ENCODE measurements around the gene MEF2A. TPM values are rescaled to one million over a fixed set of nuclear protein-coding genes. Genes with fewer than 3 reads are reported as not detected.
"Not testable (repeated sequence)": the region's sequence is repeated elsewhere in the genome, so short reads cannot be mapped to it uniquely, and the experiment has no call there.

Gene MEF2A
- total RNA-seq, 4 donors from 2014 or later: 16.9 to 47.5 (median 24.3) TPM

DNA sequence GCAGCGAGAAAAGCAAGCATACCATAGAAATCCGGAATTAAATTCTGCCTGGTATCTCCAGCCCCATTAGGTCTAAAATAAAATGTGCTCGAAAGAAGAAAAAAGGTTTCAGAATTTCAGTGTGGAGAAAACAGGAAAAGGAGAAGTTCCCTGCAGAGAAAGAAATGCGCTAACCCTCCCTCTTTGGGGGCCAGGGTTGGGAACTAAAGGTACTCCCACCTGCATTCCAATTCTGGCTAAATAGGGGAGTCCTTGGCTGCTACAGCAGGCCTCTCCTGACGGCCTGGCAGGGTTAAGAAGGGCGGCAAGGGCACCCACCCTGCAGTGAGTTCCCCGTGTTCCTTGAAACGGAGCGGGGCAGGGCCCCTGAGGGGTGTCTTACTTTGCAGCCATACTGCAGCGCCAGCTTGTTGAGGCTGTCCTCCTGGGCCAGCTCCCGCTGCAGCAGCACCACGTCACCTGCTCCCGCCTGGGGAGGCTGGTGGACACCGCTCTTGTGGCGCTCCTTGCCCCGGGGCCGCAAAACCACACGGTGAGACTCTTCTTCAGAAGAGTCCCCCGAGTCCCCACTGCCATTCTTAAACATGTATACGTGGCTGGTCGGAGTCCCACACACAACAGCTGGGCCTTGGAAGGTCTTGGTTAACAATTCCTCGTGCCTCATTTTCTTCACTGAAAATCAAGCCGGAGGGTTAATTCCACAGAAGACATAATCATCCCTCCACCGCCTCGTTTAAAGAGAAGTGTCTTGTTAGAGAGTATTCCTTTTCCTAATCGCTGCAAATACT, 165.7 kb downstream of the MEF2A start:
- intact Hi-C loops (cut with DNase I): no loop called here
- Histone ChIP-seq H3K27ac (peak overlapping the region; percentile 85 to 100 (median 96)), H3K9me3 (no peaks in the 10 kb centered on the region), H3K27me3 (no peaks in the 10 kb centered on the region), H3K36me3 (peaks cover 0 to 30% (median 13%) of the 10 kb centered on the region in 3 donors), H3K4me3 (peak overlapping the region in 2 of 4 donors; percentile 88 to 95), H3K4me1 (peaks cover 5 to 42% (median 18%) of the 10 kb centered on the region in 3 donors)
- DNase-seq: no peak
- TF ChIP-seq CTCF (IDR thresholded peaks at IDR 0.05) (no peak), POLR2A (IDR thresholded peaks at IDR 0.05) (no peak)
- 60 to 65% methylated on average over 14 to 24 of the region's 26 CpGs for WGBS, 2 donors

DNA sequence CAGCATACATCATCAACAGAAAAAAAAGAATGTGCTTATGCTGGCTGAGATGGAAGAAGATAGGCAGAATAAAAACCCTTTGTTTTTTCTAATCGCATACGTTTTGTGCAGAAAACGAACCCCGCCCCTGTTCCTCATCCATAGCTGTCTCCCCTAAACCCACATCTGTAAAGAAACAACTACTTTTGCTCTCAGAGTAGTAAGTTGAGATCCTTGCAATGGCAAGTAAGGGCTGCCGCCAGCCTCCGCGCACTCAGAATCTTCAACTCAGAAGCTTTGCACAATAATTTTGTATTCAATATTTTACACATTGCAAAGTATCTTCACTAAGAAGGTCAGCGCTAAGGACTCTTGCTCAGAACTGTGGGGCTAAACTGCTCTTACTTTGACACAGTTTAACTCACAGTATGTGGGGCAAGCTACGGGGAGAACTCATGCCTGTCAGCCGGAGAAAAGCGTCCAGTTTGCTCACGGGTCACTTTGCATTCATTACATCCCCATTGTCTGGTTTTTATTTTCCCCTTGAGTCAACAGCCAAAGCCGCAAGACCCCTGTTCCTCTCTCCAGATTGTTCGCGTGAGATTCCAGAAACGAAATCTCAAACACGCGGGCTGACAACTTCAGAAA, 166.5 kb downstream of the MEF2A start:
- 15 to 22% methylated on average over 13 to 16 of the region's 18 CpGs for WGBS, 2 donors
- intact Hi-C loops (cut with DNase I): no loop called here

DNA sequence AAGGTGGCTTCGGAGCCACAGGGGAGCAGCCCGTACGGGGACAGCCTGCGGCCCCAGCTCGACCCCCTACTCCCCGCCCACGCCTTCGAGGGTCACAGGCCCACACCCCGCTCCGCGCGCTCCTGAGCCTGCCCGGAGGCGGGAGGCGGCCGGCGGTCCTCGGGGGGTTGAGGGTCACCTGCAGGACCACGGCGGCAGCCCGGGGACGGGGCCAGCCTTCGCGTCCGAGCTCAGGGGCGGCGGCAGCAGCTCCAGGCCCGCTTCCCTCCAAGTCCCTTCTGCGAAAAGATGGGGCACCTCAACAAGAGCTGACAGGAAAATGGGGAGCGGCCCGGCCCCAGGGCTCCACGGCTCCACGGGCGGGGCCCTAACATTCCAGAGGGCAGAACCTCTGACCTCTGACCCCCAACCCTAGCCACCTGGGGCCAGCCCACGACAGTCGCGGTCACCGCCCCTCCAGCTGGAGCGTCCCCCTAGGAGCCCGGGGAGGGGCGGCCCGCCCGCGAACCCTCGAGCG, 167.0 kb downstream of the MEF2A start:
- intact Hi-C loops (cut with DNase I): no loop called here
- no peak for DNase-seq

More for the DNA sequence above, 166.5 kb downstream of the MEF2A start:
- Histone ChIP-seq H3K36me3 (peaks cover 0 to 26% (median 13%) of the 10 kb centered on the region in 3 donors), H3K4me3 (peak overlapping the region; percentile 86 to 100 (median 92)), H3K4me1 (peaks cover 5 to 42% (median 18%) of the 10 kb centered on the region in 3 donors), H3K27me3 (no peaks in the 10 kb centered on the region), H3K9me3 (no peaks in the 10 kb centered on the region), H3K27ac (peak overlapping the region; percentile 85 to 100 (median 96))
- no peak for DNase-seq
- TF ChIP-seq CTCF (IDR thresholded peaks at IDR 0.05) (peak in 1 of 6 experiments; percentile 2), POLR2A (IDR thresholded peaks at IDR 0.05) (no peak)

GRCh38 chr15:99733268-99734039, 167.7 kb downstream of the MEF2A start, which contains the start of gene LYSMD4:
TSS of gene LYSMD4 (minus strand) at chr15:99733437. CDS start at chr15:99731999, 1,438 bp downstream.
- peak; percentile 90 for DNase-seq
- H3K27me3 ChIP-seq: no peaks in the 10 kb centered on the region
- peak within 1 kb of the TSS; percentile 85 to 100 (median 96) for H3K27ac ChIP-seq
- 0 to 67% methylated on average over 1 to 16 of the region's 69 CpGs for WGBS, 2 donors
- peaks cover 5 to 42% (median 18%) of the 10 kb centered on the region in 3 donors for H3K4me1 ChIP-seq
- TF ChIP-seq CTCF (IDR thresholded peaks at IDR 0.05) (no peak), POLR2A (IDR thresholded peaks at IDR 0.05) (peak in 3 of 4 donors; percentile 70 to 93 (median 72))
- peak within 1 kb of the TSS; percentile 86 to 100 (median 92) for H3K4me3 ChIP-seq
- H3K36me3 ChIP-seq: peaks cover 0 to 14% (median 5%) of the 10 kb centered on the region in 3 donors
- intact Hi-C loops (cut with DNase I): no loop called here
- H3K9me3 ChIP-seq: no peaks in the 10 kb centered on the region

More for the DNA sequence above, 167.0 kb downstream of the MEF2A start:
- Histone ChIP-seq H3K27ac (peak overlapping the region; percentile 85 to 100 (median 96)), H3K4me3 (peak overlapping the region; percentile 86 to 100 (median 92)), H3K4me1 (peaks cover 5 to 42% (median 18%) of the 10 kb centered on the region in 3 donors), H3K27me3 (no peaks in the 10 kb centered on the region), H3K36me3 (peaks cover 0 to 21% (median 11%) of the 10 kb centered on the region in 3 donors), H3K9me3 (no peaks in the 10 kb centered on the region)
- TF ChIP-seq CTCF (IDR thresholded peaks at IDR 0.05): peak in 1 of 6 experiments; percentile 6
- no peak for TF ChIP-seq POLR2A (IDR thresholded peaks at IDR 0.05)
- 0% methylated on average over 2 to 17 of the region's 46 CpGs for WGBS, 2 donors

GRCh38 chr15:99734040-99734291, 168.2 kb downstream of the MEF2A start:
- H3K27ac ChIP-seq: peak overlapping the region; percentile 85 to 100 (median 96)
- 81 to 85% methylated on average over 12 to 13 of the region's 13 CpGs for WGBS, 2 donors
- H3K9me3 ChIP-seq; intact Hi-C loops (cut with DNase I); H3K36me3 ChIP-seq; H3K27me3 ChIP-seq; DNase-seq: not testable (repeated sequence)
- peaks cover 5 to 42% (median 18%) of the 10 kb centered on the region in 3 donors for H3K4me1 ChIP-seq
- H3K4me3 ChIP-seq: peak overlapping the region; percentile 86 to 100 (median 92)
